Endothelial cell of umbilical vein (primary cell): ENCODE results near the gene SNRPD2.

Experiments used
- EZH2 ChIP-seq: IDR thresholded peaks from 2 replicates; pipeline ENCODE4 v1.6.1; 2012; ENCODE audit warnings: borderline replicate concordance, low read depth, mild to moderate bottlenecking, moderate library complexity, low read length, inconsistent platforms; ENCODE audit not compliant: severe bottlenecking
- JUN ChIP-seq: IDR thresholded peaks from 2 replicates; pipeline ENCODE4 v1.6.1; 2011; ENCODE audit warnings: borderline replicate concordance, low read depth; ENCODE audit not compliant: insufficient read length, insufficient read depth
- MYC ChIP-seq: IDR thresholded peaks from one replicate; pipeline ENCODE4 v1.6.1; 2011; ENCODE audit warnings: mild to moderate bottlenecking, low read depth, low read length
- POLR2A ChIP-seq: IDR thresholded peaks from 2 replicates; pipeline ENCODE4 v1.6.1; 2012; ENCODE audit warnings: low read depth, mild to moderate bottlenecking, control low read depth, low read length
- POLR2AphosphoS5 ChIP-seq: IDR thresholded peaks from 2 replicates; pipeline ENCODE4 v1.6.1; 2012; ENCODE audit warnings: low read depth, mild to moderate bottlenecking, control low read depth, low read length, moderate library complexity; ENCODE audit not compliant: insufficient read depth
- TF ChIP-seq, protein P1 (sequence below), 2 donors: IDR thresholded peaks; 1 replicate in 1 of 2; 2 replicates in 1 of 2; pipeline ENCODE4 v1.5.1; 2011; ENCODE audit warnings: low read length in 2 of 2, mild to moderate bottlenecking in 2 of 2, moderate library complexity in 2 of 2, control low read depth in 1 of 2, inconsistent platforms in 1 of 2, low read depth in 1 of 2; ENCODE audit not compliant: insufficient read depth in 1 of 2; ENCODE audit errors: extremely low read depth in 1 of 2
- TF ChIP-seq, protein P2 (sequence below): IDR thresholded peaks from 2 replicates; pipeline ENCODE4 v1.6.1; 2011; ENCODE audit not compliant: insufficient read depth, insufficient read length

DNA sequence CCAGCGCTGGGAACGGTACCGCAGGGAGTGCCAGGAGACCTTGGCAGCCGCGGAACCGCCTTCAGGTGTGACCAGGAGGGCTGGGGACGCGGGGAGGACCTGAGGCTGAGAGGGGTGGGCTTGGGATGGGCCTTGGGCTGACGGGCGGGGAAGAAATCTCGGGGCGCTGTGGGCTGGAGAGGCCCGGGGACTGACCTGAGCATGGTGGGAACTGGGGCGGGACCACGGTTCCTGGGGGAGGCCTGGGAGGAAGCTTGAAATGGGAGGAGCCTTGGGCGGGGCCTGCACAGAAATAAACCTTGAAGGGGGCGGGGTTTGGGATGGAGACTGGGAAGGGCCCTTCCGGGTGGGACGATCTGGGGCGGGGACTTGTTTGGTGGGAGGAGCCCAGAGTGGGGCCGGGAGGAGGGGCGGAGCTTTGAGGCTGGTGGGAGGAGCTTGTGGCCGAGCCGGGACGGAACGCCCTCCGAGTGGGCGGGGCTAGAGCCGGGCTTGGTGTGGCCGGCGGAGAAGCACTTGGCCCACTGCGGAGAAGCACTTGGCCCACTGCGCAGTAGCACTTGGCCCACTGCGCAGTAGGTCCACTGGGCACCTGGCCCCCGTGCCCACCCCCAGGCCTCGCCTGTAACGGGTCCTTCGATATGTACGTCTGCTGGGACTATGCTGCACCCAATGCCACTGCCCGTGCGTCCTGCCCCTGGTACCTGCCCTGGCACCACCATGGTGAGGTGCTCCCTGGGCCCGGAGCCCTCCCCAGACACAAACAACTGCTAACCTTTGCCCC, 20.9 kb downstream of the SNRPD2 start:
- TF ChIP-seq, protein P1, sequence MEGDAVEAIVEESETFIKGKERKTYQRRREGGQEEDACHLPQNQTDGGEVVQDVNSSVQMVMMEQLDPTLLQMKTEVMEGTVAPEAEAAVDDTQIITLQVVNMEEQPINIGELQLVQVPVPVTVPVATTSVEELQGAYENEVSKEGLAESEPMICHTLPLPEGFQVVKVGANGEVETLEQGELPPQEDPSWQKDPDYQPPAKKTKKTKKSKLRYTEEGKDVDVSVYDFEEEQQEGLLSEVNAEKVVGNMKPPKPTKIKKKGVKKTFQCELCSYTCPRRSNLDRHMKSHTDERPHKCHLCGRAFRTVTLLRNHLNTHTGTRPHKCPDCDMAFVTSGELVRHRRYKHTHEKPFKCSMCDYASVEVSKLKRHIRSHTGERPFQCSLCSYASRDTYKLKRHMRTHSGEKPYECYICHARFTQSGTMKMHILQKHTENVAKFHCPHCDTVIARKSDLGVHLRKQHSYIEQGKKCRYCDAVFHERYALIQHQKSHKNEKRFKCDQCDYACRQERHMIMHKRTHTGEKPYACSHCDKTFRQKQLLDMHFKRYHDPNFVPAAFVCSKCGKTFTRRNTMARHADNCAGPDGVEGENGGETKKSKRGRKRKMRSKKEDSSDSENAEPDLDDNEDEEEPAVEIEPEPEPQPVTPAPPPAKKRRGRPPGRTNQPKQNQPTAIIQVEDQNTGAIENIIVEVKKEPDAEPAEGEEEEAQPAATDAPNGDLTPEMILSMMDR (IDR thresholded peaks at IDR 0.05; ENCODE audit: extremely low read depth in 1 of 2, insufficient read depth in 1 of 2, low read depth in 1 of 2, low read length in 2 of 2), result no peak
- TF ChIP-seq POLR2AphosphoS5 (no peak), POLR2A (no peak), JUN (no peak), EZH2 (no peak), MYC (no peak)
- TF ChIP-seq, protein P2, sequence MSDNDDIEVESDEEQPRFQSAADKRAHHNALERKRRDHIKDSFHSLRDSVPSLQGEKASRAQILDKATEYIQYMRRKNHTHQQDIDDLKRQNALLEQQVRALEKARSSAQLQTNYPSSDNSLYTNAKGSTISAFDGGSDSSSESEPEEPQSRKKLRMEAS, result no peak
